HCT116 (cell line): ENCODE data around the gene NUB1.

ENCODE experiments used
- EZH2 ChIP-seq: fragments of 200-600 bp; sonication (generic); IDR thresholded peaks from 2 replicates; pipeline ENCODE4 v1.6.1; 2017; ENCODE audit warnings: antibody characterized with exemption, mixed run types
- RAD21 ChIP-seq: IDR thresholded peaks from 2 replicates; pipeline ENCODE4 v1.6.1; 2012; ENCODE audit warnings: low read depth, mild to moderate bottlenecking
- TF ChIP-seq, protein P1 (sequence below), 3 experiments: fragments of 200-600 bp in 1 of 3; sonication (generic) in 1 of 3; IDR thresholded peaks in 2 of 3; conservative IDR thresholded peaks in 1 of 3; 2 replicates each; pipeline ENCODE4 v1.5.1; 2012 to 2017; ENCODE audit warnings: low read depth in 2 of 3, low read length in 2 of 3, antibody characterized with exemption in 1 of 3, borderline replicate concordance in 1 of 3, control low read depth in 1 of 3, mild to moderate bottlenecking in 1 of 3, mixed read lengths in 1 of 3, mixed run types in 1 of 3, moderate library complexity in 1 of 3; ENCODE audit not compliant: insufficient read depth in 1 of 3

DNA sequence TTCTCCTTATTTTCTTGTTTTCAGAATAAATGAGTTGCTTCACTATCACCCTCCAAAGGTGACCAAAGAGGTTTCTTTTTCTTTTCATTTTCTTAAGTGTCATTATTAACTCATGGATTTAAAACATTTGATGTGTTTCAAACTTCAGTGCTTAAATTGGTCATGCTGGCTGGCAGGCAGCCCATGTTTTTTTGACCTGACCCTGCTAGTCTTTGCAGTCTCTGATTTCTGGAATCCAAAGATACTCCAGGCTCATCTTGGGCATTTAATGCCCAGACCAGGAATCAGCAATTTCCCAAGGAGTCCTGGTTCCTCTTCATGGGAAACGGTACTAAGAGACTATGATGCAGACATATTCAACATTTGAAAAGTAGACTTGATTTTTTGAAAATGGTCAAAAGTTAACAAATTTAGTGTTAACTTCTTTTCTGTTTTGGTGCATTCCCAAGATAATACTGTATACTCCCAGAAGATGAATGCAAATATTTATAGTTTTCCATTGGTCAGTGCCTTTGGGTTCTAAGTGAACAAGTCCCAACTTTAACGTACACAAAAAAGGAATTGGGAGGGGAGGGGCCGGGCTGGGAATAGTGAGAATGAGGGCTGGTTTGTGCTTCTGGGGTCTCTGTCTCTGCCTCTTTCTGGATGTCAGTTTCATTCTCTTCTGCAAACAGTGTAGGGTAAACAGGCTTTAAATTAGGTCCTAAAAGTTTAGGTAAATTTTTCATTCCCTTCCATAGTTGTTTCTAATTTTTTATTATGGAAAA, 19.8 kb downstream of the NUB1 start:
- TF ChIP-seq, protein P1, sequence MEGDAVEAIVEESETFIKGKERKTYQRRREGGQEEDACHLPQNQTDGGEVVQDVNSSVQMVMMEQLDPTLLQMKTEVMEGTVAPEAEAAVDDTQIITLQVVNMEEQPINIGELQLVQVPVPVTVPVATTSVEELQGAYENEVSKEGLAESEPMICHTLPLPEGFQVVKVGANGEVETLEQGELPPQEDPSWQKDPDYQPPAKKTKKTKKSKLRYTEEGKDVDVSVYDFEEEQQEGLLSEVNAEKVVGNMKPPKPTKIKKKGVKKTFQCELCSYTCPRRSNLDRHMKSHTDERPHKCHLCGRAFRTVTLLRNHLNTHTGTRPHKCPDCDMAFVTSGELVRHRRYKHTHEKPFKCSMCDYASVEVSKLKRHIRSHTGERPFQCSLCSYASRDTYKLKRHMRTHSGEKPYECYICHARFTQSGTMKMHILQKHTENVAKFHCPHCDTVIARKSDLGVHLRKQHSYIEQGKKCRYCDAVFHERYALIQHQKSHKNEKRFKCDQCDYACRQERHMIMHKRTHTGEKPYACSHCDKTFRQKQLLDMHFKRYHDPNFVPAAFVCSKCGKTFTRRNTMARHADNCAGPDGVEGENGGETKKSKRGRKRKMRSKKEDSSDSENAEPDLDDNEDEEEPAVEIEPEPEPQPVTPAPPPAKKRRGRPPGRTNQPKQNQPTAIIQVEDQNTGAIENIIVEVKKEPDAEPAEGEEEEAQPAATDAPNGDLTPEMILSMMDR (IDR thresholded peaks at IDR 0.05 in 2 of 3, conservative IDR thresholded peaks at IDR 0.05 in 1 of 3; ENCODE audit: borderline replicate concordance in 1 of 3, insufficient read depth in 1 of 3, low read depth in 2 of 3, low read length in 2 of 3) = no peak
- no peak for TF ChIP-seq EZH2
- no peak for TF ChIP-seq RAD21
